Measurements from ENCODE around the gene GPT2.

GPT2 gene

GRCh38 chr16:46848768-46849764, 35.1 kb upstream of the GPT2 start:
- WGBS: 55% methylated on average over 1 of the region's 5 CpGs
- Histone ChIP-seq H3K14ac (ENCODE audit: low read length in 2 of 2) (no peak overlapping the region), H3K79me1 (replicated peaks; ENCODE audit: low read length, poor library complexity, severe bottlenecking) (no peaks in the 10 kb centered on the region), H3K4me2 (ENCODE audit: low read length, poor library complexity, severe bottlenecking) (no peak overlapping the region), H4K91ac (ENCODE audit: low read length) (no peak overlapping the region), H3K4ac (ENCODE audit: low read depth in 1 of 2, low read length in 2 of 2) (no peak overlapping the region), H2BK15ac (ENCODE audit: low read depth, poor library complexity, severe bottlenecking) (no peak overlapping the region), H4K8ac (ENCODE audit: low read length) (no peak overlapping the region), H3K23ac (ENCODE audit: low read length in 2 of 2) (no peak overlapping the region), H3K9me3 (ENCODE audit: control insufficient read depth, low read length) (no peaks in the 10 kb centered on the region), H3K36me3 (ENCODE audit: control insufficient read depth in 1 of 2, insufficient read depth in 2 of 2, low read depth in 1 of 2, low read length in 2 of 2) (no peaks in the 10 kb centered on the region), H3K9ac (ENCODE audit: low read length) (no peak overlapping the region), H2BK5ac (ENCODE audit: low read depth, low read length, poor library complexity, severe bottlenecking) (no peak overlapping the region), H3K27me3 (ENCODE audit: control insufficient read depth in 1 of 2, insufficient read depth in 1 of 2, low read length in 2 of 2) (peaks cover 0 to 13% of the 10 kb centered on the region in 2 experiments), H3K4me1 (ENCODE audit: control insufficient read depth, insufficient read depth, low read depth, low read length) (peaks cover 2% of the 10 kb centered on the region), H3K18ac (ENCODE audit: low read depth in 1 of 2, low read length in 2 of 2) (no peak overlapping the region), H2BK12ac (ENCODE audit: low read length in 2 of 2) (no peak overlapping the region), H2AFZ (ENCODE audit: low read depth, low read length) (no peak overlapping the region), H3K27ac (ENCODE audit: low read length, poor library complexity, severe bottlenecking) (no peak overlapping the region), H2BK120ac (ENCODE audit: low read depth, low read length) (no peak overlapping the region), H2AK5ac (ENCODE audit: low read length, severe bottlenecking) (no peak overlapping the region), H3K4me3 (ENCODE audit: insufficient read depth in 1 of 2, low read depth in 1 of 2, low read length in 2 of 2) (no peak overlapping the region)
- no peak for DNase-seq

- Histone ChIP-seq H3K4ac (ENCODE audit: low read depth in 1 of 2, low read length in 2 of 2) (no peak overlapping the region), H3K36me3 (ENCODE audit: control insufficient read depth in 1 of 2, insufficient read depth in 2 of 2, low read depth in 1 of 2, low read length in 2 of 2) (no peaks in the 10 kb centered on the region), H2BK120ac (ENCODE audit: low read depth, low read length) (no peak overlapping the region), H2AK5ac (ENCODE audit: low read length, severe bottlenecking) (no peak overlapping the region), H2AFZ (ENCODE audit: low read depth, low read length) (no peak overlapping the region), H3K27ac (ENCODE audit: low read length, poor library complexity, severe bottlenecking) (no peak overlapping the region), H2BK15ac (ENCODE audit: low read depth, poor library complexity, severe bottlenecking) (no peak overlapping the region), H4K91ac (ENCODE audit: low read length) (no peak overlapping the region), H3K4me2 (ENCODE audit: low read length, poor library complexity, severe bottlenecking) (no peak overlapping the region), H3K27me3 (ENCODE audit: control insufficient read depth in 1 of 2, insufficient read depth in 1 of 2, low read length in 2 of 2) (peaks cover 0 to 4% of the 10 kb centered on the region in 2 experiments), H2BK12ac (ENCODE audit: low read length in 2 of 2) (no peak overlapping the region), H3K4me3 (ENCODE audit: insufficient read depth in 1 of 2, low read depth in 1 of 2, low read length in 2 of 2) (no peak overlapping the region), H3K4me1 (ENCODE audit: control insufficient read depth, insufficient read depth, low read depth, low read length) (peaks cover 2% of the 10 kb centered on the region), H3K18ac (ENCODE audit: low read depth in 1 of 2, low read length in 2 of 2) (no peak overlapping the region), H3K79me1 (replicated peaks; ENCODE audit: low read length, poor library complexity, severe bottlenecking) (no peaks in the 10 kb centered on the region), H4K8ac (ENCODE audit: low read length) (no peak overlapping the region), H3K9ac (ENCODE audit: low read length) (no peak overlapping the region), H3K9me3 (ENCODE audit: control insufficient read depth, low read length) (no peaks in the 10 kb centered on the region), H3K23ac (ENCODE audit: low read length in 2 of 2) (no peak overlapping the region), H2BK5ac (ENCODE audit: low read depth, low read length, poor library complexity, severe bottlenecking) (no peak overlapping the region), H3K14ac (ENCODE audit: low read length in 2 of 2) (no peak overlapping the region)
- 83% methylated on average over 4 of the region's 5 CpGs for WGBS
- no peak for DNase-seq
Observed at GRCh38 chr16:46850619-46851555, 33.3 kb upstream of the GPT2 start.

GRCh38 chr16:46852130-46852529, 32.0 kb upstream of the GPT2 start:
- Histone ChIP-seq H3K27me3 (ENCODE audit: control insufficient read depth in 1 of 2, insufficient read depth in 1 of 2, low read length in 2 of 2) (peaks cover 0 to 4% of the 10 kb centered on the region in 2 experiments), H4K91ac (ENCODE audit: low read length) (no peak overlapping the region), H2BK120ac (ENCODE audit: low read depth, low read length) (no peak overlapping the region), H4K8ac (ENCODE audit: low read length) (no peak overlapping the region), H3K18ac (ENCODE audit: low read depth in 1 of 2, low read length in 2 of 2) (no peak overlapping the region), H3K14ac (ENCODE audit: low read length in 2 of 2) (no peak overlapping the region), H3K79me1 (replicated peaks; ENCODE audit: low read length, poor library complexity, severe bottlenecking) (no peaks in the 10 kb centered on the region), H3K4me1 (ENCODE audit: control insufficient read depth, insufficient read depth, low read depth, low read length) (peaks cover 2% of the 10 kb centered on the region), H3K4me2 (ENCODE audit: low read length, poor library complexity, severe bottlenecking) (no peak overlapping the region), H3K36me3 (ENCODE audit: control insufficient read depth in 1 of 2, insufficient read depth in 2 of 2, low read depth in 1 of 2, low read length in 2 of 2) (no peaks in the 10 kb centered on the region), H2BK5ac (ENCODE audit: low read depth, low read length, poor library complexity, severe bottlenecking) (no peak overlapping the region), H3K23ac (ENCODE audit: low read length in 2 of 2) (no peak overlapping the region), H3K4me3 (ENCODE audit: insufficient read depth in 1 of 2, low read depth in 1 of 2, low read length in 2 of 2) (no peak overlapping the region), H3K9ac (ENCODE audit: low read length) (no peak overlapping the region), H3K27ac (ENCODE audit: low read length, poor library complexity, severe bottlenecking) (no peak overlapping the region), H2AFZ (ENCODE audit: low read depth, low read length) (no peak overlapping the region), H3K4ac (ENCODE audit: low read depth in 1 of 2, low read length in 2 of 2) (no peak overlapping the region), H2BK12ac (ENCODE audit: low read length in 2 of 2) (no peak overlapping the region), H3K9me3 (ENCODE audit: control insufficient read depth, low read length) (no peaks in the 10 kb centered on the region), H2AK5ac (ENCODE audit: low read length, severe bottlenecking) (no peak overlapping the region), H2BK15ac (ENCODE audit: low read depth, poor library complexity, severe bottlenecking) (no peak overlapping the region)
- DNase-seq: no peak
- 69% methylated on average over 3 of the region's 3 CpGs for WGBS

Data from mesenchymal stem cell (in vitro differentiated cells and primary cell).